Measurements from ENCODE around the gene LMTK2.

Gene LMTK2

DNA sequence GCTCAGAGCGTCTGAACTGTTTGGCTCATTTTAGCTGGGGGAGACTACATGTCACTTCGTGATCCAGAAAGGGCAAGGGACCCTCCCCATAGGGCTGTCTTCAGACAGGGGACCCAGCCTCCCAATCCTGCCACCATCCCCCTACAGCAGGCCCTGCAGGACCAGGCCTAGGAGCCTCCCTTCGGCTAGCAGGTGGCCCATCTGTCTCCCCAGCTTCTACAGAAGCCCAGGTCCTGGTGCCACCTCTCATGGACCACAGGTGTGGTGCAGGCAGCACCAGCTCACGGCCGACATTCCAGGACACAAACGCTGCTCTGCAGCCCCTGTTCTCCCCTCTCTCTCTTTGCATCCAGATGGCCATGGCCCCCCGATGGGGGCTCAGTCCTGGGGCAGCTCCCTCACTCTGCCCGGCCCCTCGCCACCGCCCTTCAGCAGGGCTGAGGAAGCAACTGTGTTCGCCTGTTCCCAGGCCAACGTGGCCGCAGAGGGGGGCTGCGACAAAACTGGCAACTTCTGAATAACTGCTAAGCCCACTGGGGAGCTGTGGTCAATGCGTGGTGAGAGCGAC, 135.1 kb downstream of the LMTK2 start:
- H3K4me3 ChIP-seq = no peak overlapping the region
- TF ChIP-seq, protein P1, sequence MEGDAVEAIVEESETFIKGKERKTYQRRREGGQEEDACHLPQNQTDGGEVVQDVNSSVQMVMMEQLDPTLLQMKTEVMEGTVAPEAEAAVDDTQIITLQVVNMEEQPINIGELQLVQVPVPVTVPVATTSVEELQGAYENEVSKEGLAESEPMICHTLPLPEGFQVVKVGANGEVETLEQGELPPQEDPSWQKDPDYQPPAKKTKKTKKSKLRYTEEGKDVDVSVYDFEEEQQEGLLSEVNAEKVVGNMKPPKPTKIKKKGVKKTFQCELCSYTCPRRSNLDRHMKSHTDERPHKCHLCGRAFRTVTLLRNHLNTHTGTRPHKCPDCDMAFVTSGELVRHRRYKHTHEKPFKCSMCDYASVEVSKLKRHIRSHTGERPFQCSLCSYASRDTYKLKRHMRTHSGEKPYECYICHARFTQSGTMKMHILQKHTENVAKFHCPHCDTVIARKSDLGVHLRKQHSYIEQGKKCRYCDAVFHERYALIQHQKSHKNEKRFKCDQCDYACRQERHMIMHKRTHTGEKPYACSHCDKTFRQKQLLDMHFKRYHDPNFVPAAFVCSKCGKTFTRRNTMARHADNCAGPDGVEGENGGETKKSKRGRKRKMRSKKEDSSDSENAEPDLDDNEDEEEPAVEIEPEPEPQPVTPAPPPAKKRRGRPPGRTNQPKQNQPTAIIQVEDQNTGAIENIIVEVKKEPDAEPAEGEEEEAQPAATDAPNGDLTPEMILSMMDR (IDR thresholded peaks at IDR 0.05) = no peak
- intact Hi-C loops (cut with DNase I; ENCODE audit: low total_unique reads) = no loop called here
- H3K27ac ChIP-seq = no peak overlapping the region
- peaks cover 27 to 86% (median 65%) of the 10 kb centered on the region in 3 donors for H3K36me3 ChIP-seq
- H3K27me3 ChIP-seq = no peaks in the 10 kb centered on the region
- no peaks in the 10 kb centered on the region for H3K9me3 ChIP-seq
- DNase-seq = no peak
- no peaks in the 10 kb centered on the region for H3K4me1 ChIP-seq

DNA sequence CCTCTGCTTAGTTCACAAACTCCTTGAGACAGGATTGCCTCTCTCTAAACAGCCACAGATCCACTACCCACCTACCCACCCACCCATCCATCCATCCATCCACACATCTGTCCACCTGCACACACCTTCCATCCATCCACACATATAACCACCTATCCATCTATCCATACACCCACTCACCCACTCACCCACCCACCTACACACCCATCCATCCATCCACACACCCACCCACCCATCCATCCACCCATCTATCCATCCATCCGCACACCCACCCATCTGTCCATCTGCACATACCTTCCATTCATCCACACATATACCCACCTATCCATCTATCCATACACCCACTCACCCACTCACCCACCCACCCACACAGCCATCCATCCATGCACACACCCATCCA, 135.7 kb downstream of the LMTK2 start:
- H3K9me3 ChIP-seq = no peaks in the 10 kb centered on the region
- peaks cover 27 to 83% (median 64%) of the 10 kb centered on the region in 3 donors for H3K36me3 ChIP-seq
- intact Hi-C loops (cut with DNase I; ENCODE audit: low total_unique reads) = no loop called here
- TF ChIP-seq, protein P1 (IDR thresholded peaks at IDR 0.05) = no peak
- H3K27me3 ChIP-seq = no peaks in the 10 kb centered on the region
- DNase-seq = no peak
- no peak overlapping the region for H3K4me3 ChIP-seq
- H3K27ac ChIP-seq = no peak overlapping the region
- no peaks in the 10 kb centered on the region for H3K4me1 ChIP-seq

DNA sequence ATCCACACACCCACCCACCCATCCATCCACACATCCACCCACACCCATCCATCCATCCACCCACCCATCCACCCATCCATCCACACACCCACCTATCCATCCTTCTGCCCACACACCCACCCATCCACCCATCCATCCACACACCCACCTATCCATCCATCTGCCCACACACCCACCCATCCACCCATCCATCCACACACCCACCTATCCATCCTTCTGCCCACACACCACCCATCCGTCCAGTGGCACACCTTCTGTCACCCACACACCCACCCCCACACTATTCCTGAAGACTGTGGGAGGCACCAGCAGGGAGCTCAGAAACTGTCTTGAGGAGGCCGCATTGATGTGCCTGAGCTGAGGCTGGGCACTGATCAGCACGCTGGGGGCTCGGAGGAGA, 136.3 kb downstream of the LMTK2 start:
- intact Hi-C loops (cut with DNase I; ENCODE audit: low total_unique reads) = no loop called here

DNA sequence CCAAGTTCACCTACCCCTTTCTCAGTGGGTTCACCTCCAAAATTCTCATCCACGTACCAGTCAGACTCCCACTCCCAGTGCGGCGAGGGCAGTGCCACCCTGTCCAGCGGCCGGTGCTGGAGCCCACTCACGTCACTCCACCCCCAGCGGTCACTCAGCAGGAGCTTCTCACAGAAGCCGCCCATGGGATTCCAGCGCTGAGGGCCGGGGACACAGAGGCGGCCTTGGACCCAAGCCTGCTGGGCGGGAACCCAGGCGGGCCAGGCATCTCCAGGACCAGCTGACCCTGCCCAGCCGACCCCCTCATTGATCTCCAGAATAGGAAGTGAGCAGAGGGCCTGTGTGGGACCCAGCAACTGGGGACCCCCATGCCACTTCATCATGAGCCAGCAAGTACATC, 138.2 kb downstream of the LMTK2 start:
- no peaks in the 10 kb centered on the region for H3K27me3 ChIP-seq
- no peaks in the 10 kb centered on the region for H3K9me3 ChIP-seq
- intact Hi-C loops (cut with DNase I; ENCODE audit: low total_unique reads) = no loop called here
- DNase-seq = no peak
- TF ChIP-seq, protein P1 (IDR thresholded peaks at IDR 0.05) = no peak
- peaks cover 11 to 60% (median 40%) of the 10 kb centered on the region in 3 donors for H3K36me3 ChIP-seq
- no peak overlapping the region for H3K4me3 ChIP-seq
- H3K27ac ChIP-seq = no peak overlapping the region
- H3K4me1 ChIP-seq = no peaks in the 10 kb centered on the region

More for the DNA sequence above, 136.3 kb downstream of the LMTK2 start:
- TF ChIP-seq, protein P1 (IDR thresholded peaks at IDR 0.05) = no peak
- Histone ChIP-seq H3K27ac (no peak overlapping the region), H3K9me3 (no peaks in the 10 kb centered on the region), H3K4me1 (no peaks in the 10 kb centered on the region), H3K4me3 (no peak overlapping the region), H3K36me3 (peaks cover 27 to 80% (median 58%) of the 10 kb centered on the region in 3 donors), H3K27me3 (no peaks in the 10 kb centered on the region)
- no peak for DNase-seq

DNA sequence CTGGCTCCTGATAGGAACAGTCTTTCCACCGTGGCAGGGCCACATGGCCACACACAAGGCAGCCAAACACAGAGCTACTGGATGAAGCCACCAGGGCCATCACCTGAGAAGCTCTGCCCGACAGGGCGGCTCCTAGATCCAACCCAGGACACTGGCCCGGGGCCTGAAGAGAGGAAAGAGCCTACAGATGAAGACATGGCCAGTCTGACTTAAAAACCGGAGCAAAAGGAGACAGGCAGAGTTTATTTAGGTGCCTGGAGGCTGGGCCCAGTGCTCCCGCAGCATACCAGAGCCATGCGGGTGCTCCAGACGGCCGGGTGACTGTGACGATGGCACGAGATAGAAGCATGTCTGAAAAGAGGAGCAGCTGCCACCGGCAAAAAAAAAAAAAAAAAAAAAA, 141.5 kb downstream of the LMTK2 start:
- intact Hi-C loops (cut with DNase I; ENCODE audit: low total_unique reads) = no loop called here
- TF ChIP-seq, protein P1 (IDR thresholded peaks at IDR 0.05) = no peak
- Histone ChIP-seq H3K27me3 (no peaks in the 10 kb centered on the region), H3K4me1 (peaks cover 0 to 21% (median 18%) of the 10 kb centered on the region in 4 donors), H3K36me3 (peaks cover 0 to 32% (median 20%) of the 10 kb centered on the region in 3 donors), H3K27ac (no peak overlapping the region), H3K4me3 (no peak overlapping the region), H3K9me3 (no peaks in the 10 kb centered on the region)
- DNase-seq = no peak

DNA sequence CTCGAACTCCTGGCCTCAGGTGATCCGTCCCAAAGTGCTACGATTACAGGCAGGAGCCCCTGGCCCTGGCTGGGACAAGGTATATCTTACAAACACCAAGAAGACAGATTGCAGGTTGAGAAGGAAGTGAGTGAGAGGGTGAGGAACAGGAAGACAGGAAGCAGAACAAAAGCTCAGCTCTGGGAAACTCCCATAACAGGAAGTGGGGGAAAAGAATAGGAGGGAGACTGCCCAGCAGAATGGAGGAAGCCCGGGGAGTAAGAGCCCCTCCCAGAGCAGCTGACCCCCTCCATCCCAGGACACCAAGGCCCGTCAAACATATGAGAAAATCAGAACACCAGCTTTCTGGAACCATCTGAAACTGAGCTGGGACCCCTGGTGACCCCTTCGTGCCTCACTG, 142.4 kb downstream of the LMTK2 start:
- TF ChIP-seq, protein P1 (IDR thresholded peaks at IDR 0.05) = no peak
- Histone ChIP-seq H3K27me3 (no peaks in the 10 kb centered on the region), H3K9me3 (no peaks in the 10 kb centered on the region), H3K4me1 (peaks cover 0 to 27% (median 21%) of the 10 kb centered on the region in 4 donors), H3K4me3 (no peak overlapping the region), H3K36me3 (peaks cover 0 to 23% (median 10%) of the 10 kb centered on the region in 3 donors), H3K27ac (no peak overlapping the region)
- DNase-seq = no peak
- intact Hi-C loops (cut with DNase I; ENCODE audit: low total_unique reads) = no loop called here
